Measurements from ENCODE around the gene EIF4G3. TPM values are rescaled to one million over a fixed set of nuclear protein-coding genes. Genes with fewer than 3 reads are reported as not detected.
A peak's percentile ranks its signal among the peaks of the same experiment; 100 is the strongest.

The EIF4G3 gene
- total and polyA plus RNA-seq, 9 of the 15 experiments (the other 6 are each of a cell fraction or from before 2014, with no cell fraction given): 6.7 to 40.5 (median 32.1) TPM

DNA sequence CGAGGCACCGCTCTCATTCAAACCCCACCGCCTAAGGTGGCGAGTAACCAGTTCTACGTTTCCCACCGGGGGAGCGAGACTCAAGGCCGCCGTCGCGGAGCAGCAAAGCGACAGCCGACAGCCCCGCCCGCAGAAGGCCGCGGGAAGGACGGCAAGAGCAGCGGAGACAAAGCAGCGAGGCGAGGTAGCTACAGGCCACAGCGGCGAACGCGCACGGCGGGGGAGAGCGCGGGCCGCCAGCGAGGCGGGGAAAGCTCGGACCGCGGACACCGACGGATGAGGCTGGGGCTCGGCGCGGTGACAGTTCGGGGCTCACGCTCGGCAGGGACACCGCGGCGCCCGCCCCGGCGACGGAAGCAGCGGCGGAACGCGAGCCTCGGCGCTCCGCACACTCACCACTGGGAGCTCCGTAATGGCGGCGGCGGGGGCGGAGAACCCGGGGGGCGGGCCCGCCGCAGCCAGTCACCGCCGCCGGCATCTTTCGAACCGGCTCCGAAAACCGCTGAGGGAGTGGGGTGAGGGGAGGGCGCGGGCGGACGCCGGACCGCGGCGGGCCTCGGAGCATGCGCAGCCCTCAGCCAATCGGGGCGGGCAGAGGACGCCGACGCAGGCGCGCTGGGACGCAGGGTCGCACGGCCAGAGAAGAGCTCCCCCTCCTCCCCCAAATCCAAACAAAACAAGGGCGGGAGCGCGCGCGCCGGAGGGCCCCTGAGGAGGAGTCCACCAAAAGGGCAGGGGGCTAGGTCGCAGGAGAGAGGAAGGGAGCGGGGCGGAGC is 390.3 kb downstream of the EIF4G3 start (continued):
- TF ChIP-seq, protein P1, sequence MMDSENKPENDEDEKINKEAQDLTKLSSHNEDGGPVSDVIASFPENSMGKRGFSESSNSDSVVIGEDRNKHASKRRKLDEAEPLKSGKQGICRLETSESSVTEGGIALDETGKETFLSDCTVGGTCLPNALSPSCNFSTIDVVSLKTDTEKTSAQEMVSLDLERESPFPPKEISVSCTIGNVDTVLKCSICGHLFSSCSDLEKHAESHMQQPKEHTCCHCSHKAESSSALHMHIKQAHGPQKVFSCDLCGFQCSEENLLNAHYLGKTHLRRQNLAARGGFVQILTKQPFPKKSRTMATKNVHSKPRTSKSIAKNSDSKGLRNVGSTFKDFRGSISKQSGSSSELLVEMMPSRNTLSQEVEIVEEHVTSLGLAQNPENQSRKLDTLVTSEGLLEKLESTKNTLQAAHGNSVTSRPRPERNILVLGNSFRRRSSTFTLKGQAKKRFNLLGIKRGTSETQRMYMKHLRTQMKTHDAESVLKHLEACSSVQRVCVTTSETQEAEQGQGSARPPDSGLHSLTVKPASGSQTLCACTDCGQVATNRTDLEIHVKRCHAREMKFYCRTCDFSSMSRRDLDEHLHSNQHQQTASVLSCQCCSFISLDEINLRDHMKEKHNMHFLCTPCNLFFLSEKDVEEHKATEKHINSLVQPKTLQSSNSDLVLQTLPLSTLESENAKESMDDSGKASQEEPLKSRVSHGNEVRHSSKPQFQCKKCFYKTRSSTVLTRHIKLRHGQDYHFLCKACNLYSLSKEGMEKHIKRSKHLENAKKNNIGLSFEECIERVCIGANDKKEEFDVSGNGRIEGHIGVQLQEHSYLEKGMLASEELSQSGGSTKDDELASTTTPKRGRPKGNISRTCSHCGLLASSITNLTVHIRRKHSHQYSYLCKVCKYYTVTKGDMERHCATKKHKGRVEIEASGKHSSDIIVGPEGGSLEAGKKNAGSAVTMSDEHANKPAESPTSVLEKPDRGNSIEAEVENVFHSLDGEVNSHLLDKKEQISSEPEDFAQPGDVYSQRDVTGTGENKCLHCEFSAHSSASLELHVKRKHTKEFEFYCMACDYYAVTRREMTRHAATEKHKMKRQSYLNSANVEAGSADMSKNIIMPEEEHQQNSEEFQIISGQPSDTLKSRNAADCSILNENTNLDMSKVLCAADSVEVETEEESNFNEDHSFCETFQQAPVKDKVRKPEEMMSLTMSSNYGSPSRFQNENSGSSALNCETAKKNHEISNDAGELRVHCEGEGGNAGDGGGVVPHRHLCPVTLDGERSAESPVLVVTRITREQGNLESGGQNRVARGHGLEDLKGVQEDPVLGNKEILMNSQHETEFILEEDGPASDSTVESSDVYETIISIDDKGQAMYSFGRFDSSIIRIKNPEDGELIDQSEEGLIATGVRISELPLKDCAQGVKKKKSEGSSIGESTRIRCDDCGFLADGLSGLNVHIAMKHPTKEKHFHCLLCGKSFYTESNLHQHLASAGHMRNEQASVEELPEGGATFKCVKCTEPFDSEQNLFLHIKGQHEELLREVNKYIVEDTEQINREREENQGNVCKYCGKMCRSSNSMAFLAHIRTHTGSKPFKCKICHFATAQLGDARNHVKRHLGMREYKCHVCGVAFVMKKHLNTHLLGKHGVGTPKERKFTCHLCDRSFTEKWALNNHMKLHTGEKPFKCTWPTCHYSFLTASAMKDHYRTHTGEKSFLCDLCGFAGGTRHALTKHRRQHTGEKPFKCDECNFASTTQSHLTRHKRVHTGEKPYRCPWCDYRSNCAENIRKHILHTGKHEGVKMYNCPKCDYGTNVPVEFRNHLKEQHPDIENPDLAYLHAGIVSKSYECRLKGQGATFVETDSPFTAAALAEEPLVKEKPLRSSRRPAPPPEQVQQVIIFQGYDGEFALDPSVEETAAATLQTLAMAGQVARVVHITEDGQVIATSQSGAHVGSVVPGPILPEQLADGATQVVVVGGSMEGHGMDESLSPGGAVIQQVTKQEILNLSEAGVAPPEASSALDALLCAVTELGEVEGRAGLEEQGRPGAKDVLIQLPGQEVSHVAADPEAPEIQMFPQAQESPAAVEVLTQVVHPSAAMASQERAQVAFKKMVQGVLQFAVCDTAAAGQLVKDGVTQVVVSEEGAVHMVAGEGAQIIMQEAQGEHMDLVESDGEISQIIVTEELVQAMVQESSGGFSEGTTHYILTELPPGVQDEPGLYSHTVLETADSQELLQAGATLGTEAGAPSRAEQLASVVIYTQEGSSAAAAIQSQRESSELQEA (IDR thresholded peaks at IDR 0.05; ENCODE audit: low read depth): peak; percentile 57; the same call in 1 of the 2 replicates
- TF ChIP-seq, protein P2, sequence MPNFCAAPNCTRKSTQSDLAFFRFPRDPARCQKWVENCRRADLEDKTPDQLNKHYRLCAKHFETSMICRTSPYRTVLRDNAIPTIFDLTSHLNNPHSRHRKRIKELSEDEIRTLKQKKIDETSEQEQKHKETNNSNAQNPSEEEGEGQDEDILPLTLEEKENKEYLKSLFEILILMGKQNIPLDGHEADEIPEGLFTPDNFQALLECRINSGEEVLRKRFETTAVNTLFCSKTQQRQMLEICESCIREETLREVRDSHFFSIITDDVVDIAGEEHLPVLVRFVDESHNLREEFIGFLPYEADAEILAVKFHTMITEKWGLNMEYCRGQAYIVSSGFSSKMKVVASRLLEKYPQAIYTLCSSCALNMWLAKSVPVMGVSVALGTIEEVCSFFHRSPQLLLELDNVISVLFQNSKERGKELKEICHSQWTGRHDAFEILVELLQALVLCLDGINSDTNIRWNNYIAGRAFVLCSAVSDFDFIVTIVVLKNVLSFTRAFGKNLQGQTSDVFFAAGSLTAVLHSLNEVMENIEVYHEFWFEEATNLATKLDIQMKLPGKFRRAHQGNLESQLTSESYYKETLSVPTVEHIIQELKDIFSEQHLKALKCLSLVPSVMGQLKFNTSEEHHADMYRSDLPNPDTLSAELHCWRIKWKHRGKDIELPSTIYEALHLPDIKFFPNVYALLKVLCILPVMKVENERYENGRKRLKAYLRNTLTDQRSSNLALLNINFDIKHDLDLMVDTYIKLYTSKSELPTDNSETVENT (CRISPR knock-in tag; IDR thresholded peaks at IDR 0.05): peak; percentile 96
- peak in 1 of 3 experiments; percentile 17; a peak in 2 of 6 replicates for TF ChIP-seq CTCF (IDR thresholded peaks at IDR 0.05 in 2 of 3, conservative IDR thresholded peaks at IDR 0.05 in 1 of 3; ENCODE audit: insufficient read depth in 2 of 3, low read depth in 1 of 3, low read length in 3 of 3)
- TF ChIP-seq ZNF24 (IDR thresholded peaks at IDR 0.05): 0 out of 2 replicates have a peak, but pooled peaks have one; percentile 9
- no peak for TF ChIP-seq CGGBP1 (CRISPR knock-in tag; IDR thresholded peaks at IDR 0.05)
- TF ChIP-seq KDM2B (CRISPR knock-in tag; IDR thresholded peaks at IDR 0.05): peak; percentile 19; the same call in 1 of the 2 replicates
- TF ChIP-seq HNRNPH1 (optimal IDR thresholded peaks at IDR 0.05; ENCODE audit: low read depth, low read length): no peak
- TF ChIP-seq GTF2F1 (IDR thresholded peaks at IDR 0.05; ENCODE audit: low read depth, low read length): no peak
- TF ChIP-seq SRSF1 (IDR thresholded peaks at IDR 0.05; ENCODE audit: low read depth, low read length): 0 out of 2 replicates have a peak, but pooled peaks have one; percentile 19
- no peak for TF ChIP-seq CBX5 (IDR thresholded peaks at IDR 0.05; ENCODE audit: borderline replicate concordance, low read depth)
- TF ChIP-seq ZNF584 (CRISPR knock-in tag; IDR thresholded peaks at IDR 0.05; ENCODE audit: low read depth): no peak
- TF ChIP-seq TEAD4 (IDR thresholded peaks at IDR 0.05; ENCODE audit: low read length): no peak
- TF ChIP-seq TEAD4 (CRISPR knock-in tag; IDR thresholded peaks at IDR 0.05; ENCODE audit: borderline replicate concordance): no peak
- no peak for TF ChIP-seq CCAR2 (IDR thresholded peaks at IDR 0.05; ENCODE audit: low read depth, low read length)

Data from K562 (cell line).